Endothelial cell of umbilical vein (primary cell): ENCODE data around the gene NRARP. TPM values are rescaled to one million over a fixed set of nuclear protein-coding genes. Genes with fewer than 3 reads are reported as not detected.

Experiments
- BruUV-seq: library from RNA; stranded (reverse); fragments of 400-500 nt; replicated peaks from 2 replicates; lab custom pipeline; 2021; lab: Mats Ljungman, UMichigan
- CTCF ChIA-PET: fragments of 300-600, 350-600 bp; sonication (Branson Sonifier 250); formaldehyde crosslinking; loops from one replicate; lab custom pipeline; 2021; ENCODE audit warnings: antibody characterized with exemption, inconsistent platforms; lab: Charles Lee
- POLR2A ChIA-PET: fragments of 300-600, 350-600 bp; sonication (Branson Sonifier 250); formaldehyde crosslinking; loops from one replicate; lab custom pipeline; 2021; ENCODE audit warnings: antibody characterized with exemption, inconsistent platforms; lab: Charles Lee
- DNase-seq: peaks from one replicate; pipeline ENCODE4 v3.0.0-alpha.2; 2011; ENCODE audit warnings: low read depth, low spot score
- FAIRE-seq: peaks from 2 replicates; lab custom pipeline; 2011; peaks lifted over from hg19 to GRCh38; lab: Jason Lieb, UNC
- H2AFZ ChIP-seq: 2 replicates; pipeline ENCODE4 v1.6.0; 2012; ENCODE audit warnings: low read depth, low read length, control low read depth, inconsistent platforms
- H3K27ac ChIP-seq: 2 replicates; pipeline ENCODE4 v1.5.1; 2011; ENCODE audit warnings: low read depth, mild to moderate bottlenecking, control low read depth, low read length, moderate library complexity; ENCODE audit not compliant: insufficient read depth
- H3K27me3 ChIP-seq, 2 experiments: 2 replicates each; pipeline versions ENCODE4 v1.6.0 to v1.6.1; 2011; ENCODE audit warnings: low read length in 2 of 2, mixed read lengths in 1 of 2; ENCODE audit not compliant: control insufficient read depth in 2 of 2, insufficient read depth in 2 of 2
- H3K36me3 ChIP-seq, 2 experiments: 2 replicates in 1 of 2; 3 replicates in 1 of 2; pipeline ENCODE4 v1.5.1; 2011; ENCODE audit warnings: low read length in 2 of 2, mild to moderate bottlenecking in 1 of 2, moderate library complexity in 1 of 2; ENCODE audit not compliant: control insufficient read depth in 2 of 2, insufficient read depth in 2 of 2; ENCODE audit errors: extremely low read depth in 1 of 2
- H3K4me1 ChIP-seq: 3 replicates; pipeline ENCODE4 v1.5.1; 2011; ENCODE audit warnings: mild to moderate bottlenecking, low read length; ENCODE audit not compliant: control insufficient read depth, insufficient read depth; ENCODE audit errors: extremely low read depth
- H3K4me2 ChIP-seq: 2 replicates; pipeline ENCODE4 v1.6.1; 2011; ENCODE audit warnings: low read length, control low read depth, mixed read lengths; ENCODE audit not compliant: insufficient read depth
- H3K4me3 ChIP-seq, 3 experiments: fragments of 200-600 bp in 1 of 3; sonication (generic), shearing (Covaris generic) in 1 of 3; replicated peaks in 1 of 3; 2 replicates each; pipeline ENCODE4 v1.5.1; 2011 to 2016; ENCODE audit warnings: control low read depth in 3 of 3, low read length in 3 of 3, mild to moderate bottlenecking in 2 of 3, inconsistent platforms in 1 of 3, low read depth in 1 of 3, moderate library complexity in 1 of 3; ENCODE audit not compliant: insufficient read depth in 1 of 3
- H3K79me2 ChIP-seq: 2 replicates; pipeline ENCODE4 v1.6.0; 2012; ENCODE audit warnings: low read length, inconsistent platforms; ENCODE audit not compliant: control insufficient read depth, insufficient read depth
- H3K9ac ChIP-seq: replicated peaks from 2 replicates; pipeline ENCODE3; 2011; ENCODE audit warnings: low read length, control low read depth; ENCODE audit not compliant: insufficient read depth; ENCODE audit errors: extremely low read depth
- H3K9me1 ChIP-seq: replicated peaks from 3 replicates; pipeline ENCODE4 v1.6.0; 2011; ENCODE audit warnings: mild to moderate bottlenecking, low read length; ENCODE audit not compliant: control insufficient read depth, insufficient read depth; ENCODE audit errors: extremely low read depth
- H3K9me3 ChIP-seq: replicated peaks from 2 replicates; pipeline ENCODE4 v1.5.1; 2012; ENCODE audit warnings: low read length, inconsistent platforms; ENCODE audit not compliant: control insufficient read depth, insufficient read depth
- H4K20me1 ChIP-seq: replicated peaks from 2 replicates; pipeline ENCODE3; 2011; ENCODE audit warnings: mild to moderate bottlenecking, low read length; ENCODE audit not compliant: control insufficient read depth, insufficient read depth; ENCODE audit errors: extremely low read depth
- CTCF ChIP-seq, 2 donors: IDR thresholded peaks; 1 replicate in 1 of 2; 2 replicates in 1 of 2; pipeline ENCODE4 v1.5.1; 2011; ENCODE audit warnings: low read length in 2 of 2, mild to moderate bottlenecking in 2 of 2, moderate library complexity in 2 of 2, control low read depth in 1 of 2, inconsistent platforms in 1 of 2, low read depth in 1 of 2; ENCODE audit not compliant: insufficient read depth in 1 of 2; ENCODE audit errors: extremely low read depth in 1 of 2
- EZH2 ChIP-seq: IDR thresholded peaks from 2 replicates; pipeline ENCODE4 v1.6.1; 2012; ENCODE audit warnings: borderline replicate concordance, low read depth, mild to moderate bottlenecking, moderate library complexity, low read length, inconsistent platforms; ENCODE audit not compliant: severe bottlenecking
- FOS ChIP-seq: IDR thresholded peaks from 2 replicates; pipeline ENCODE4 v1.6.1; 2011; ENCODE audit warnings: mild to moderate bottlenecking, low read length, moderate library complexity, borderline replicate concordance; ENCODE audit not compliant: insufficient read depth
- JUN ChIP-seq: IDR thresholded peaks from 2 replicates; pipeline ENCODE4 v1.6.1; 2011; ENCODE audit warnings: borderline replicate concordance, low read depth; ENCODE audit not compliant: insufficient read length, insufficient read depth
- MAX ChIP-seq: IDR thresholded peaks from 2 replicates; pipeline ENCODE4 v1.6.1; 2011; ENCODE audit not compliant: insufficient read depth, insufficient read length
- MYC ChIP-seq: IDR thresholded peaks from one replicate; pipeline ENCODE4 v1.6.1; 2011; ENCODE audit warnings: mild to moderate bottlenecking, low read depth, low read length
- POLR2A ChIP-seq: IDR thresholded peaks from 2 replicates; pipeline ENCODE4 v1.6.1; 2012; ENCODE audit warnings: low read depth, mild to moderate bottlenecking, control low read depth, low read length
- dilution Hi-C: fragments of 300-500 bp; cut with MboI; formaldehyde crosslinking; loops from one replicate; pipeline ENCODE4 v1.15.0; 2019; ENCODE audit warnings: low sequenced_read_pairs; ENCODE audit not compliant: extremely low pct_ligation_motif_present
- intact Hi-C: fragments of 100-400 bp; cut with micrococcal nuclease; formaldehyde crosslinking; loops from one replicate; pipeline ENCODE4 v1.10.0; 2022
- polyA plus RNA-seq, 4 experiments: library from polyadenylated mRNA; depleted of rRNA in 3 of 4; stranded (reverse) in 3 of 4; unstranded in 1 of 4; fragments of >200 nt; gene quantifications; 2 replicates each; pipeline versions ENCODE4 v1.2.1 to v1.2.3, GENCODE V29; 2011 to 2012; ENCODE audit warnings: missing spikeins in 1 of 4
- total RNA-seq: library from RNA; stranded (reverse); gene quantifications from 2 replicates; pipeline ENCODE4 v1.2.3, GENCODE V29; 2021

Gene NRARP
- total and polyA plus RNA-seq, 2 donors (not counting 3 experiments of a cell fraction or from before 2014, with no cell fraction given) = 50.0 to 72.9 TPM

GRCh38 chr9:137270929-137271695 is 31.0 kb downstream of the NRARP start:
- Histone ChIP-seq H4K20me1 (no peaks in the 10 kb centered on the region), H3K9me1 (no peaks in the 10 kb centered on the region), H3K4me2 (no peak overlapping the region), H3K9me3 (no peaks in the 10 kb centered on the region), H3K4me3 (no peak overlapping the region), H3K27me3 (no peaks in the 10 kb centered on the region), H3K79me2 (no peaks in the 10 kb centered on the region), H3K27ac (no peak overlapping the region), H3K4me1 (peaks cover 23% of the 10 kb centered on the region), H3K36me3 (peaks cover 0 to 28% of the 10 kb centered on the region in 2 experiments), H3K9ac (no peak overlapping the region), H2AFZ (no peak overlapping the region)
- POLR2A ChIA-PET = no interaction called here
- FAIRE-seq (no peak), DNase-seq (no peak)
- TF ChIP-seq MYC = no peak
- TF ChIP-seq EZH2 = no peak
- TF ChIP-seq FOS = no peak
- TF ChIP-seq JUN = no peak
- no peak for TF ChIP-seq POLR2A
- no peak for TF ChIP-seq CTCF (IDR thresholded peaks at IDR 0.05; ENCODE audit: extremely low read depth in 1 of 2, insufficient read depth in 1 of 2, low read depth in 1 of 2, low read length in 2 of 2)
- TF ChIP-seq MAX = no peak
- dilution Hi-C loops = no loop called here
- CTCF ChIA-PET = no interaction called here
- intact Hi-C loops = no loop called here
- no TSS peak for BruUV-seq
